HG03139 (cell line): ENCODE results near the gene FLAD1.
"Not testable (repeated sequence)": the region's sequence is repeated elsewhere in the genome, so short reads cannot be mapped to it uniquely, and the experiment has no call there.

ENCODE experiments used
- ATAC-seq: cut with Tn5 transposase; IDR thresholded peaks from one replicate; pipeline ENCODE4 v1.9.1; 2021; ENCODE audit not compliant: unreplicated experiment

FLAD1 gene

DNA sequence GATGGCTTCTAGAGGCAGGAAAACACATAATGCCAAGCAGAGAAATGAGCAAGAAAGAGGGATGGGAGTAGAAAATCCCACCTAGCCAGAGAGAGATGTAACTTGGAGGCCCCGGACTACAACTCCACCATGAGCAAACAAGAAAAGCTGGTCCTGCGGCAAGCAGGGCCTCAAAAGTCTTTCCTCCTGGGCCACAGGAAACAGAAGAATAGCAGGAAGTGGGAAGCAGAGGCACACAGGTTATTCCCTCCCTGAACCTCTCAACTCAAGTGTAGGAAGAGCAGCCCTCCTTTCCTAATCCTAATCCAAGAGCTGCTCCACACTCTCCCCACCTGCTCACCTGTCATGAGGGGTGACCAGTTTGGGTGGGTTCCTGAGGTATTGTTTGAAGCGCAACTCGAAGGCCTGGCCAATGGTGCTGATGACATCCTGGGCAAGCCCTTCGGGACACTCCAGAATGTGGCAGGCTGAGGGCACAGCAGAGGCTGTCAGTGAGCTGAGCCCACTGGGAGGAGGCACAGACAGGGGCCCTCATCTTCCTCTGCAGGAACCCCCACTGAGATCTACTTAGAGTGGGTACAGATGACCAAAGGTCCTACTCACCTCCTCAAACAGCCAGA is 15.7 kb upstream of the FLAD1 start:
- ATAC-seq = no peak

DNA sequence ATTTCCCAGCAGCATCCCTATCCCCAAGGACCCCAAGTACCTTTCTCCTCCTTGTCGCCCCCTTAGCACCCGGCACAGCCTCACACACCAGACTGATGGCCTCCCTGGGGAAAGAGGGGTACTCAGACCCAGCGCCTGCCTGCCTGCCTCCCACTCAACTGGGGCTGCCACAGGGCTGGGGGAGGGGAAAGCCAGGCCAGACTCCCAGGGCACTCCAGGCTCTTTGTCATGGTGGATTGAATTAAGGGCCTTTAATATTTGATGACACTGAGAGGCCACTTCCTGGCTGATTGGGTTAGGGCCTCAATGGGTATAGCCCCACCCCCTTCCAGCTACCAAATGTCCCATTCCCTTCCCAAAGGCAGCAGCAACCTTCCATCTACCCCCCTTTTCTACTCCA is 14.4 kb upstream of the FLAD1 start:
- no peak for ATAC-seq

DNA sequence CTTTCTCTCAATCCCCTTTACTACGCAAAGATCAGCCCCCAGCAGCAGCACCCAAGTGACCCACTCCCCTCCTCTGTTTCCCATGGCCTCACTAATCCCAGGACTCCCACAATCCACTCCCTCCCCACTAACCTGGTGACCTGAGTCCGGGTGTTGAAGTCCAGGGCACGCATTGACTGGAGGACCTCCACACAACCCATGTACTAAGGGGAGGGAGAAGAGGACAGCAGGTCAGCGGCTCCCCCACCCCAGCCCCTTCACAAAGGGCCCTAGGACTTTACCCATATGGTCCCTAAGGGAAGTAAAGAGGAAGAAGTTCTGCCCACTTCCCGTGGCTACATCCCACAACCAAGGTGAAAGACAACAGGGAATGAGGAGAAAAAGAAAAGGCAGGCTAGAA is 13.9 kb upstream of the FLAD1 start:
- ATAC-seq = no peak

DNA sequence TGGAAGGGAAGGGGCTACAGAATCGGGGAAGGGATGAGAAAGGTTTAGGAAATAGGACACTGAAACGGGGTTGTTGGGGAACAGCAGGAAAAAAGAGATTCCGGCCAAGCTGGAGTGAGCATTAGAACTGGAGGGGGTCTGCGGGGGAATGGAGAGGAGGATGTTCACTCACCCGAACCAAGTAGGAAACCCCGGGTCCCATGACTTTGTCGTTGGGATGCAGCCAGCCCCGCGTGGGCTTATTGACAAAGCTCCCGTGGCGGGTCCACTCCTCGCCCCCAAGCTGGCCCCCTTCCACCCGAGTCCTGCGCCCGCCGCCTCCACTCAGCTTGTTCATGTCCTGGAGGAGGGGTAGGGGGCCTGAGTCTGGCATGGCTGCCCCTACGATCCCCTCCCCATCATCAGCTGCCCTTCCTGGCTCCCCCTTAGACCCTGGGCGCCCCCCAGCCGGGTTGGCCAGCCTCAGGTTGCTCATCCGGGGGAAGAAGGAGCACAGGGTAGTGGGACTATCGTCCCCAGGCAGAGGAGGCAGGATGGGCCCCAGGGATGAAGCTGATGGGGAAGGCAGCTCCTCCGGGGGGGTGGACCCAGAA is 13.2 kb upstream of the FLAD1 start:
- no peak for ATAC-seq

DNA sequence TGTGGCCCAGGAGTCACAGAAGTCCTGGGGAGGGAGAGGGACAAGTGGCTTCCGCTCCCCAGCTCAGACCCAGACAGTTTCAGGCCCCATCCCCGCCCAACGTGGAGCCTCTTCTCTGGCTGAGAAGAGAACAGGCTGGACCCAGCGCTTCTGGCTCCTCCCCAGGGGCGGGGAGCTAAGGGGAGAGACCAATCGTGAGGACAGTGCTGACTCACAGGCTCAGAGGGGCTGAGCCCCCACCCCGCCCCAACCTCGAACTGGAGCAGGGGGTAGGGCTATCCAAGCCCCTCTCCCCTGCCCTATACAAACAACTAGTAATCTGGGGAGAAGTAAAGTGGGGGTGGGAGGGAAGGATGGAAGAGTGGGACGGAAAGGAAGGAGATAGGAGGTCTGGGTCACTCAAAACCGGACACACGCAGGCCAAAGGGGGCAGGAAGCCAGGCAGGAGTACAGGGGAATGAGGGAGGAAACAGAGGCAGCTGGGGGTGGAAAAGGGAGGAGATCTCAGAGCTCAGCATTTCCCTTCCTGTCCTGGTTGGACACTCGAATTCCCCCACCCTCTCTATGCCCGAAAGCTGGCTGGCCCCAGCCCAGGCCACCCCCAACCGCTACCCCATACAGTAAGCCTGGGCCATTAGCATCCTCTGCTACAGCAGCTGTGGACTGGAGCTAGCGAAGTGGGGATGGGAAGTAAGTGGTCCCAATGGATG is 12.4 kb upstream of the FLAD1 start, which contains the start of gene SHC1:
Gene SHC1 (minus strand): TSS at position 117 of the 710 bp plus-strand sequence. CDS start 221 bp downstream, outside the sequence.
- ATAC-seq = no peak

DNA sequence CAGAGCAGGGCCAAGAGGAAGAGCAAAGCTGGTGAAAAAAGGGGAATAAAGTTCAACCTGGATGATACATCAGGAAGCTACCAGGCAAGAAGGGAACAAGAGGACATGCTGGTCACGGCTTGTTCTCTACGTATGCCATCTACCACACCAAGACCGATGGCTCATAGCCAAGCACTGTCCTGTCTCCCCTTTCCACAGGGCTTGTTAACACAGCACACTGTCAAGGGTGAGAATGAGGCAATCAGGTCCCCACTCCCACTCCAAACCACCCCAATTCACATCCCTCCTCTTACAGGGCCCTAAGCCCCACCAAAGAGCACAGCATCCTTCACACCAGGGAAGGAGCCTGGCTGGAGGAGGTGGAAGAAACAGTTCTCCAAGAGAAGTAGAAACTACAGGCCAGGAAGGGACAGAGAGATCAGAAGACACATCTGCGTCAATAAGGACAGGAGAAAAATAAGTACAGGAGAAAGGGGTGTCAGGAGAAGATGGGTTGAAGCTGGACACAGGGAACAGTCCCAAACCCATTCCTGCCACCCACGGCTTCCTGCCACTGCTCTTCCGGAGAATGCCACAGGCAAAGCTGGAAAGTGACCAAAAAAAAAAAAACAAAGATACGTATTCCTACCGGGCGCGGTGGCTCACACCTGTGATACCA is 11.7 kb upstream of the FLAD1 start:
- ATAC-seq = no peak

DNA sequence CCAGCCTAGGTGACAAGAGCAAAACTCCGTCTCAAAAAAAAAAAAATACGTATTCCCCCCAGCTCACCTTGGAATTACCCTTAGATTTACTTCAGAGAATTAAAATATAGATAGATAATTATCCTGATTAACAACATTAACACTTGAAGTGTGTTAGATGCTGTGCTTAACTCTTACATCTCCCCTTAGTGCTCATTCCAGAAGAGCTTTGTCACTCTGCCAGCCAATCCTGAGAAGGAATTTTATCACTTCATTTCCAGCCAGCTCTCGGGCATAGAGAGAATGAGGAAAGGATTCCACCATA is 11.0 kb upstream of the FLAD1 start:
- ATAC-seq = no peak

DNA sequence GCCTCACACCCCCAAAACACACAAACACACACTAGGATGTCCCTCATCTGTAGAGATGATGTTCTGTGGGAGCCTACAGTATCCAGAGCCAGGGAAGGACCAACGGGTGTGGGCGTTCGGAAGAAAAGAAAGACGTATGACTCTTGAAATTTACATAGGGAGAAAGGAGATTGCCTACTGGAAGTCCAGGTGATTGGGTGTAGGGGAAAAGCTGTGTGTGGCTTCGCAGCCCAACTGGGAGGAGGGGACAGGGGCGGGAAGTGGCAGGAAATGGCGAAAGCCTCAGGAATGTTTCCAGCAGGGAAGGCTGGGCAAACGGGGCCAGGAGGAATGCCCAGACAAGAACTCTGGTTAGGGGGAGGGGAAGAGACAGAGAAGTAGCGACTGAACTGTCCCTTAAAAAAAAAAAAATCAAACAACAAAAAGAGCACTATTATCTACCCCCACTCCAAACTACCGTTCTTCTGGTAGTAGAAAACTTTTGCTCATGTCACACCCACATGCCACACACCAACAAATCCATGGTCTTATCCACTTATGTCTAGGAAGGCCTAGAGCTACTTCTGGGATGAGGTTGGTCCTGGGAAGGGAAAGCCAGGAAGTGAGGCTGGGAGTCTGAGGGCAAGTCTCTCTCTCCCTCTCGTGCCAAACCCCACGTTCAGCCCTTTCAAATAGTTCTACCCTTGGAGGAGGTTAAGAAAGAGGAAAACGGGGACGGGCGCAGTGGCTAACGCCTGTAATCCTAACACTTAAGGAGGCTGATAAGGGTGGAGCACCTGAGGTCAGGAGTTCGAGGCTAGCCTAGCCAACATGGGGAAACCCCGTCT is 10.4 kb upstream of the FLAD1 start:
- no peak for ATAC-seq

DNA sequence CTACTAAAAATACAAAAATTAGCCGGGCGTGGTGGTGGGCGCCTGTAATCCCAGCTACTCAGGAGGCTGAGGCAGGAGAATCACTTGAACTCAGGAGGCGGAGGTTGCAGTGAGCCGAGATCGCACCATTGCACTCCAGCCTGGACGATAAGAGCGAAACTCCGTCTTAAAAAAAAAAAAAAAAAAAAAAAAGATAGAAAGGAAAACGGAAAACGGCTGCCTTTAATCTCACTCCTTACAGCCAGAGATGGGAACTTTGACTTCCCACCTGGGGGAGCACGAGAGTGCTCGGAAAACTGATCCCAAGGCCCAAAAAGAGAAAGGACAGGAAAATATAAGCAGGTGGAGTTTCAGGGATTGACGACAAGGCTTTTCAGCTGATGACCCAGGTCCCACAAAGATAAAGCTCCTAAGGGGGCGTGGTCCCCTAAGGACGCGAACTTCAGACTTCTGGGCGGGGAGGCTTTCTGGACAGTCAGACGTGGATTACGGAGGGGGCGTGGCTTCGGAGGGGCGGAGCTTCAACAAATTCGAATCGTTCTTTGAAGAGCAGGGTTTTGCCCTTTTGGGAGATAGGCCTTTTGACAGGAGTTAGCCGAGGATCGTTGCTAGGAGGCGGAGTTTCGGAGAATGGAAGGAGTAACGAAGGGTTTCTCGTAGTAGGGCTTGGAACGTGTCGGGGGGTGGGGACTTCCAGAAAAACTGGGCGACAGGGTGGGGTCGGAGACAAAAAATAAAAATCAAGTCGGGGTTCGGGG is 9.6 kb upstream of the FLAD1 start:
- peak; percentile 13 for ATAC-seq

DNA sequence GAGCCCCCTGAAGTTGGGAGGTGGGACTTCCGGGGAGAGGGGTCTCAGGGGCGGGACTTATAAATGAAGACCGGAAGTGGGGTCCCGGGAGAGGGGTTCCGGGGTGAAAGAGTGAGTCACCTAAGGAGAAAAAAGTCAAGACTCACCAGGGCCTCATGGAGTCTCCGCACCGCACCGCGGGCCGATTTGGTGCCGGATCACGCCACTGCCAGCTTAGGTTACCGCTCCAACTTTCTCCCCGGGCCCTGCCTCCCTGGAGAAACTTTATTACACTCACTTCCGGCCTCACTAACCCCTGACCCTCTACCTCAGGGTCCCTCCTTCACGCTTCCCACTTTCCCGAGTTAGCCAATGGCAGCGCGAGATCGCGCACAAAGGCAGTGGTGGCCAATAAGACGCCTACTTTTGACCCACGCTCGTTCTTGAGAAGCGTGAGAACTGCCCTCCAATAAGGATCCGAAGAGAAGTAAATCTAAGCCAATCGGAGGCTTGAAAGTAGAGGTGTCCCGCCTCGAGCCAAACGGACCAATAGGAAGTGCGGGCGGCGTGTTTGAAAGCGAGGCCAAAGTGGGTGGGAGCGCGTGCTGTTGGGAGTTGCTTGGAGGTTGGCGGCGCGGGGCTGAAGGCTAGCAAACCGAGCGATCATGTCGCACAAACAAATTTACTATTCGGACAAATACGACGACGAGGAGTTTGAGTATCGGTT is 8.9 kb upstream of the FLAD1 start, which contains the start of gene CKS1B:
Gene CKS1B (plus strand): TSS at position 580 of the 706 bp plus-strand sequence. CDS start 65 bp downstream, at position 645.
- peak; percentile 78 for ATAC-seq

DNA sequence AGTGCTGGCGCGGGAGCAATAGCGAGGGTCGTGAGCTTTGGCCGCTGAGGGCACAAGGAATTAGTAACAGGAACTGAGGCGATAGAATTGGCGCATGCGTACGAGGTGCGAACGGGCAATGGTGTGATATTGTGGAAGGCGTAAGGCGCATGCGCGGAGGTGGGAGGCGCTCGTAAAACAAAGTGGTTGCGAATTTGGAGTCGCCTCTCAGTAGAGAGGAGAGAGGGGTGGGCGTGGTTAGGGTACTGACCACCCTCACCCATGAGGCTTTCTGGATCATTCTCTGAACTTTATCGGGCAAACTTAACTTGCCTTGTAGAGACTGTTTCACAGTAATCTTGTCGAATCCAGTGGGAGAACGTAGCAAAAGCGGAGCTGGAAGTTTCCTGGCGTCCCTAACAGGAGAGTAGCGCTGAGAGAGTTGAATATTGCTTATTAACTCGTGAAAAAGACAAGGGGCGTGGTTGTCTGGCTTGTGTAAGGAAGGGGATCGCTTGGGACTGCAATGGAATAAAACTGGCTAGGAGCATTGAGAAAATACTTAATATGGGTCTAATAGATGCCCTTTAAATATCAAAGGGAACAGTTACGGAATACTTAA is 8.2 kb upstream of the FLAD1 start:
- ATAC-seq = peak; percentile 33

DNA sequence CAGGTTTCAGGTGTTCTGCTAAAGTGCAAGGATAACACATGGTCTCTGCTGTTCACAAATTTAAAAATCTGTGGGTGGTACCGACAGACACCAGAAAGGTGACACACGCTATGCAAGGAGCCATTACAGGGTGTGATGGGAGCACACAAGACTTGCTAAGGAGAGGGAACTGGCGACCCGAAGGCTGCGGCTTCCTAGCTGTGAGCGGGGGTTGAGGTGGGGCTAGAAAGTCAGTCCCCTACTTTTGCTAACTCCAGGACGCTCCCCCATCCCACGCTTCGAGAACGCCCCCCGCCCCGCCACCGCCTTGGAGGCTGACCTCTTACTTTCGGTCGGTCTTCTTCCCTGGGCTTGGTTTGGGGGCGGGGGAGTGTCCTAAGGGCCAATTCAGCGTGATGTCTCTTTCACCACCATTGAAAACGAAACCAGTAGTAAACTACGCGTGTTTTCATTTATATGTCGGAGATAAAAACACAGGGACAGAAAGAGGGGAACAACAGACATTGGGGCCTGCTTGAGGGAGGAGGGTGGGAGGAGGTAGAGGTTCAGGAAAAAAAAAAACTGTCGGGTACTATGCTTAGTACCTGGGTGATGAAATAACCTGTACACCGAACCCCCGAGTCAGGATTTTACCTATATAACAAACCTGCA is 7.6 kb upstream of the FLAD1 start:
- ATAC-seq = no peak

DNA sequence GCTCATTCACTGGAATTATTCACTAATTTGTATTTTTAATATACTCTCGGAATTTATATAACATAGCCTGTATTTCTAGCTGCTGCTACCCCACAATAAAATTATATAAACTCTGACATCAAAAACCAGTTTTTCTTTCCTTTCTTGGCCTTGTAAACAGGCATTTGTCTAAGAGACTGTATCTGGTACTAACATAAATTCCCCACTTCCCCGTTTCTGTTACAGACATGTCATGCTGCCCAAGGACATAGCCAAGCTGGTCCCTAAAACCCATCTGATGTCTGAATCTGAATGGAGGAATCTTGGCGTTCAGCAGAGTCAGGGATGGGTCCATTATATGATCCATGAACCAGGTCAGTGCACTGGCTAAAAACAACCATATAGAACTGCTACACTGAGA is 5.4 kb upstream of the FLAD1 start:
- ATAC-seq = not testable (repeated sequence)

DNA sequence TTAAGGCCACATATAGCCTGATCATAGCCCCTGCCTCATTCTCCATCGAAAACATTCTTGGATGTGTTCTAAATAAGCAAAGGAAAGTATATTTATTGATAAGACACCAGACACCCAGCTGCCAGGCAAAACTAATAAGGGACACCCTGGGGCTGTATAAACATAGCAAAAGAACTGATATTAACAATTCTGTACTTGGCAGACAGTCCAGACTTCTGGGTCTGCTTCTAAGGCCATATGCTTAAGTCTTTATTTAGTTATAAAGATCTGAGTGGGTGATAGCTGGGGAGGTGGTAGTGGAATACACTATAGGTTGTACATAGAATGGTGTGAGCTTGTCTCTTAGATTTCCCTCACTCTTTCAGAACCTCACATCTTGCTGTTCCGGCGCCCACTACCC is 4.8 kb upstream of the FLAD1 start:
- no peak for ATAC-seq

DNA sequence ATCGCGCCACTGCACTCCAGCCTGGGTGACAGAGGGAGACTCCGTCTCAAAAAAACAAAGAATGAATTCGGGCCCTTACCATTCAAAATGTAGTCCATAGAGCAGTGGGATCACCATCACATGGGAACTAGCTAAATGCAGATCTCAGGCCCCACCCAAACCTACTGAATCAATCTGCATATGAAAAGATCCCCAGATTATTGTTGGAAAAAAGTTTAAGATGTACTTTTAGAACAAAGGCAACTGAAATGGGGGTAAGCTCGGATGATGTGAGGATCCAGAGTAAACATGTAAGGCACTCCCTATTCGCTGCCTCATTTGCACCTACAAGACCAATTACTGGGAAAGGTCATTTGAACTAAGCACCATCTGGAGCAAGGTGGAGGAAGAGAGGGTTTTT is 803 bp upstream of the FLAD1 start:
- ATAC-seq = no peak

DNA sequence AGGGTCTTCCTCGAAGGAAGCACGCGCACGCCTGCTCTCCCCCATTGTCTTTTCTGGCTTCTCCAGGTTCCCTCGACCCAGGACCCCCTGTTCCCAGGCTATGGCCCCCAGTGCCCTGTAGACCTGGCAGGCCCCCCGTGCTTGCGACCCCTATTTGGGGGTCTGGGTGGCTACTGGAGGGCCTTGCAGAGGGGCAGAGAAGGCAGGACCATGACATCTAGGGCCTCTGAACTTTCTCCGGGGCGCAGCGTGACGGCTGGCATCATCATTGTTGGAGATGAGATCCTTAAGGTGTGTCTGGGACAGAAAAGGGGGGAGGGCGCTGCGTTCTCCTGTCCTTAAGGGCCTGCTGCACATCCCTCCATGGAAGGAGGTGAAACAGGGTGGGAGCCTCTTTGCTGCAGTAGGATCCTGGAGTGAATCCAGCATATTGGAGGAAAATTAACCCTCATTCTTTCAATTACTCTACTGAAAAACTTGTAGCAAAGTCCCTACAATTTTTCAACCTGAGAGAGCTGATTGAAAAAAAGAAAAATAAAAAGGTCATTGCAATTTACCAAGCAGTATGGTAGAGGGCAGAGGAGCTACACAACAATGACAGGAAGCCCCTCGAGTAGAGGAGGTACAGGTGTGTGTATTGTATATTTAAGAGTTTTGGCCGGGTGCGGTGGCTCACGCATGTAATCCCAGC is 777 bp downstream of the FLAD1 start:
- no peak for ATAC-seq

DNA sequence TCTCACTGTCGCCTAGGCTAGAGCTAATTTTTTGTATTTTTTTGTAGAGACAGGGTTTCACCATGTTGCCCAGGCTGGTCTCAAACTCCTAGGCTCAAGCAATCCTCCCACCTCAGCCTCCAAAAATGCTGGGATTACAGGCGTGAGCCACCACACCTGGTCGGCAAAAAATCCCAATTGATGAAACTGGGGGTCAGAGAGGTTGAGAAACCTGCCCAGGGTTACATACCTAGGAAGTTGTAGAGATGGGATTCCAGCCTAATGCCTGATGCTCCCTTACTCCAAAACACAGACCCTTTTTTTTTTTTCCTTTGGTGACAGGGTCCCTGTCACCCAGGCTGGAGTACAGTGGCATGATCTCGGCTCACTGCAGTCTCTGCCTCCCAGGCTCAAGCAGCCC is 3.6 kb downstream of the FLAD1 start:
- not testable (repeated sequence) for ATAC-seq

DNA sequence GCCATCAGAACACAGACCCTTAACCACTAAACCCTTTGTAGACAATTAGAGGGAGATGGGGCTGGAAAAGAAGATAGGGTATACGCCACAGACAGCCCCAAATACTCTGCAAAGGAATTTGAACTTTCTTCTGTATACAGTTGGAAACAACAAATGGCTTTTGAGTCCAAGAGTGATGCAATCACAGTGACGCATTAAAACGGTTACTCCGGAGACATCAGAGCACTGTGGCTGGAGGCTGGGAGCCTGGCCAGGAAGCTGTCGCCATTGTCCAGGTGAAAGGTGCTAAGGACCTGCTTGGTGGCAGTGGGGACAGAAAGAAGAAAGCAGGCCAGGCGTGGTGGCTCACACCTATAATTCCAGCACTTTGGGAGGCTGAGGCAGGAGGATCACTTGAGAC is 4.2 kb downstream of the FLAD1 start:
- ATAC-seq = no peak
